AG04449 (cell line): ENCODE measurements around the gene GALNT2.

Experiments used
- CTCF ChIA-PET: fragments of 350-600 bp; formaldehyde crosslinking; extraction: SDS; loops from one replicate; lab custom pipeline; 2021; ENCODE audit warnings: antibody characterized with exemption; lab: Yijun Ruan, JAX
- POLR2A ChIA-PET: fragments of 400-600, 350-600 bp; formaldehyde crosslinking; extraction: SDS; loops from one replicate; lab custom pipeline; 2020; ENCODE audit warnings: antibody characterized with exemption, inconsistent platforms; lab: Yijun Ruan, JAX
- DNase-seq: peaks from one replicate; pipeline ENCODE4 v3.0.0-alpha.2; 2010; ENCODE audit warnings: low read depth, low spot score
- H3K4me3 ChIP-seq: 2 replicates; pipeline ENCODE4 v1.5.1; 2011; ENCODE audit warnings: low read depth, mild to moderate bottlenecking, control low read depth, low read length
- CTCF ChIP-seq: IDR thresholded peaks from one replicate; pipeline ENCODE4 v1.5.1; 2011; ENCODE audit warnings: mild to moderate bottlenecking, moderate library complexity, low read length, control low read depth, inconsistent platforms; ENCODE audit not compliant: insufficient read depth; ENCODE audit errors: missing control alignments

Gene GALNT2

DNA sequence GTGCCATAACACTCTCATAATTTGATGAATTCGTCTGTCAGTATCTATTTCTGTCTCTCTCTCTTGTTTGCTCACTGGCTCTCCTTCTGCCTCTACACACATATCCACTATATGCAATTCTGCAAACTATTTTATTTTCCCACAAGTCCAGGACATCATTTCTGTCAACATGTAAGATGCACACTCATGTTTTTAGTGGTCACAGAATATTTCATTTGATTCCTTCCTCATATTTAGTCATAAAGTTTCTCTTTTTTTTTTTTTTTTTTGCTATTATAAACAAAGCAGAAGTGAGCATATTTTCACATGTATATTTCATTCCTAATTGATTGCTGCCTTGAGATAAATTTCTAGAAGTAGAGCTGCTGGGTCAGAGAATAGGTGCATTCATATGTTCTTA is 193.8 kb downstream of the GALNT2 start:
- TF ChIP-seq CTCF: no peak
- ChIA-PET POLR2A (no interaction called here), CTCF (no interaction called here)
- DNase-seq: no peak
- H3K4me3 ChIP-seq: no peak overlapping the region

- DNase-seq: no peak
- ChIA-PET CTCF (interaction anchor here (0.6 kb wide), 1 partner anchor 10 kb away, joined by 4 read pairs; no protein-coding TSS in a partner anchor), POLR2A (no interaction called here)
- no peak for TF ChIP-seq CTCF
- H3K4me3 ChIP-seq: no peak overlapping the region
Observed at GRCh38 chr1:230261928-230262650, 195.1 kb downstream of the GALNT2 start.

DNA sequence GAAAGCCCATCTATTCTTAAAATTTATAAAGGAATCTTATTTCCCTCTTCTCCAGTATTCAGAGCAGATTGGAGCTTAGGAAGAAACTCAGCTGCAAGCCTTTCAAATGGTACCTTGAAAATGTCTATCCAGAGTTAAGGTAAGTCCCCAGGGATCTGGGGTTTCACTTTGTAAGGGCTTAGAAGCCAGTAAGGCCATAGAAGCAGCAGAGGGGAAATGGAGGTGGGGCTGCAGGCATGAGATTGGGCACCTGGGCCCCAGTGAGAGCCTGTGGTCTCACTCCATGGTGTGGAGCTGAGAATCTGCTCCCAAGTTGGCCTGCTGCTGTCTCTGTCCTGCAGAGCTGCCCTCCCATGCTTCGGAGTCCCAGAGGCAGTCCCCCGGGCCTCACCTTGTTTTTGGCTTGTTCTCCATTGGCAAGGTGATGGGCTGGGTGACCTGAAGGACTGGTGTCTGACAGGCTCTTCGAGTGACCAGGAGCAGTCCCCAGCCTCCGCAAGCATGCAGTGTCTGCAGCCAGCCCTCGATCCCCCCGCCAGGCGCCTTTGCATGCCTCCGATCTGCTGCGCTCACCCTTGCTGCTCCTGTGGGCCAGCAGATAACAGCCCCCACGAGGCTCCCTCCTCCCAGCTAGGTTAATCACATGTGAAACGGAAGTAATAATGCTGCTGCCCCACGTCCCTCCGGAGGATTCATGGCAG is 196.0 kb downstream of the GALNT2 start:
- H3K4me3 ChIP-seq: no peak overlapping the region
- no peak for TF ChIP-seq CTCF
- DNase-seq: no peak
- POLR2A ChIA-PET: no interaction called here
- CTCF ChIA-PET: interaction anchor here (0.9 kb wide), 1 partner anchor 25 kb away, joined by 3 read pairs; no protein-coding TSS in a partner anchor

- CTCF ChIA-PET: interaction anchor here (0.9 kb wide), 1 partner anchor 24 kb away, joined by 3 read pairs; no protein-coding TSS in a partner anchor
- H3K4me3 ChIP-seq: no peak overlapping the region
- POLR2A ChIA-PET: no interaction called here
- DNase-seq: no peak
- TF ChIP-seq CTCF: no peak
Observed at GRCh38 chr1:230263568-230264195, 196.6 kb downstream of the GALNT2 start.

DNA sequence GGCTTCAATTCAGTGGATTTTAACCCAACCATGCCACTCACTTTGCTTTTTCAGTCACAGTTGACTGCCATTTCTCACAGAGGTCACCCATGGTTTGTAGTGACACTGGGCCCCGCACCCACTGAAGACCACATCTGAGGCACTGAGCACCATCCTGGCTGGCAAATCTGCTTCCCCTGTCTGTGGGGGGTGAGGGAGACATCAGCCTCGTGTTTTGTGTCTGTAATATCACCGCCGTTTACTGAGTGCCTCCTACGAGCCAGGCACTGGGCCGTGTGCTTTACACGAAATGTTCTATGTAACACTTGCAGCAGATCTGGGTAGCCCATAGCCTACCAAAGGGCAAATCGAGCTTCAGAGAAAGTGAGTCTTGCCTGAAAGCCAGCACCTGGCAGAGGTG is 197.3 kb downstream of the GALNT2 start:
- no peak overlapping the region for H3K4me3 ChIP-seq
- TF ChIP-seq CTCF: no peak
- DNase-seq: no peak
- ChIA-PET POLR2A (no interaction called here), CTCF (no interaction called here)
